T1000 (cell line): ENCODE results near the gene JPH2.

Experiments used
- DNase-seq: peaks from one replicate; lab custom pipeline; 2025; ENCODE audit warnings: mixed read lengths; lab: John Stamatoyannopoulos, UW

Gene JPH2

GRCh38 chr20:44075950-44076232, 111.1 kb downstream of the JPH2 start:
- DNase-seq, result no peak

- no peak for DNase-seq
These were observed 111.6 kb downstream of the JPH2 start for GRCh38 chr20:44075191-44075949.

GRCh38 chr20:44074252-44075151, 112.5 kb downstream of the JPH2 start:
- no peak for DNase-seq

GRCh38 chr20:44073675-44074071, 113.3 kb downstream of the JPH2 start:
- no peak for DNase-seq

- DNase-seq, result no peak
These were observed 113.8 kb downstream of the JPH2 start for GRCh38 chr20:44073011-44073674.

GRCh38 chr20:44072384-44072783, 114.6 kb downstream of the JPH2 start:
- no peak for DNase-seq

- no peak for DNase-seq
These were observed 115.4 kb downstream of the JPH2 start for GRCh38 chr20:44071526-44072111.

GRCh38 chr20:44071057-44071456, 115.9 kb downstream of the JPH2 start:
- DNase-seq, result no peak

- DNase-seq, result no peak
These were observed 116.7 kb downstream of the JPH2 start for GRCh38 chr20:44070139-44070900.

GRCh38 chr20:44069203-44070011, 117.6 kb downstream of the JPH2 start:
- DNase-seq, result no peak

- DNase-seq, result no peak
These were observed 118.4 kb downstream of the JPH2 start for GRCh38 chr20:44068316-44069201.

GRCh38 chr20:44067650-44068081, 119.3 kb downstream of the JPH2 start:
- no peak for DNase-seq

GRCh38 chr20:44066645-44067606, 120.1 kb downstream of the JPH2 start:
- DNase-seq, result no peak

- no peak for DNase-seq
These were observed 121.3 kb downstream of the JPH2 start for GRCh38 chr20:44065401-44066340.

- DNase-seq, result no peak
These were observed 122.2 kb downstream of the JPH2 start for GRCh38 chr20:44064501-44065400.
